Lung (tissue), 12 donors: Measurements from ENCODE around the gene KIAA0930. TPM values are rescaled to one million over a fixed set of nuclear protein-coding genes. Genes with fewer than 3 reads are reported as not detected.
"Not testable (repeated sequence)": the region's sequence is repeated elsewhere in the genome, so short reads cannot be mapped to it uniquely, and the experiment has no call there.

Source experiments
- ATAC-seq: fragments of 200-7000 bp; cut with Tn5 transposase; one replicate; pipeline ENCODE4 v1.9.1; 2020; ENCODE audit warnings: moderate number of reproducible peaks; ENCODE audit not compliant: insufficient read depth, low FRiP score
- DNase-seq, 3 donors: peaks; one replicate each; pipeline ENCODE4 v3.0.0-alpha.2; 2013 to 2017
- H3K27ac ChIP-seq, 2 donors: one replicate each; pipeline ENCODE4 v1.5.1; 2013; ENCODE audit warnings: mild to moderate bottlenecking in 2 of 2, moderate library complexity in 2 of 2, control low read depth in 1 of 2, inconsistent platforms in 1 of 2, low read depth in 1 of 2, low read length in 1 of 2
- H3K27me3 ChIP-seq, 3 donors: one replicate each; pipeline ENCODE4 v1.5.1; 2013; ENCODE audit warnings: low read length in 2 of 3; ENCODE audit not compliant: control insufficient read depth in 3 of 3, insufficient read depth in 3 of 3
- H3K36me3 ChIP-seq, 4 donors: one replicate each; pipeline ENCODE4 v1.5.1; 2013; ENCODE audit warnings: low read length in 4 of 4, mild to moderate bottlenecking in 1 of 4, moderate library complexity in 1 of 4; ENCODE audit not compliant: control insufficient read depth in 4 of 4, insufficient read depth in 4 of 4
- H3K4me1 ChIP-seq, 5 donors: one replicate each; pipeline ENCODE4 v1.5.1; 2013; ENCODE audit warnings: low read length in 5 of 5, mild to moderate bottlenecking in 2 of 5, moderate library complexity in 1 of 5; ENCODE audit not compliant: control insufficient read depth in 5 of 5, insufficient read depth in 5 of 5
- H3K4me3 ChIP-seq: one replicate; pipeline ENCODE4 v1.5.1; 2013; ENCODE audit warnings: mild to moderate bottlenecking, control low read depth, moderate library complexity
- H3K9ac ChIP-seq, 2 donors: one replicate each; pipeline ENCODE4 v1.5.1; 2013; ENCODE audit warnings: low read length in 2 of 2, control low read depth in 1 of 2; ENCODE audit not compliant: insufficient read depth in 1 of 2
- H3K9me3 ChIP-seq, 4 donors: one replicate each; pipeline ENCODE4 v1.5.1; 2013; ENCODE audit warnings: low read length in 3 of 4, mild to moderate bottlenecking in 1 of 4, moderate library complexity in 1 of 4; ENCODE audit not compliant: control insufficient read depth in 4 of 4, insufficient read depth in 3 of 4
- WGBS, 2 donors: extraction: QIAGEN DNeasy Blood & Tissue Kit; methylation state at CpG; one replicate each; pipeline ENCODE4 v1.1.7; 2013; 5-methylcytosine and 5-hydroxymethylcytosine counted together
- polyA plus RNA-seq, 2 donors: library from polyadenylated mRNA; stranded (reverse); fragments of 200-250 nt; gene quantifications; one replicate each; pipeline ENCODE4 v1.2.1, GENCODE V29; 2013
- total RNA-seq, 2 donors: library from RNA; depleted of rRNA in 1 of 2; stranded (reverse); fragments of >200 nt in 1 of 2; gene quantifications; one replicate each; pipeline ENCODE4 v1.2.1, GENCODE V29; 2014 to 2021
- TF ChIP-seq, protein P1 (sequence below): IDR thresholded peaks from 2 replicates; pipeline ENCODE4 v1.5.1; 2012; ENCODE audit warnings: mild to moderate bottlenecking; ENCODE audit errors: control extremely low read depth, extremely low read depth
- donor health status: control.
- donor health status: control.
- donor health status: Bipolar disorder and iron deficiency.
- donor health status: healthy.
- donor health status: DM: yes; HTN: yes; CAD: no.

KIAA0930 gene
- total and polyA plus RNA-seq, 4 donors = 25.9 to 67.3 (median 57.3) TPM

GRCh38 chr22:45262931-45263462, 22.3 kb upstream of the KIAA0930 start:
- 69 to 77% methylated on average over 14 of the region's 14 CpGs for WGBS, 2 donors
- H3K9ac ChIP-seq = no peak overlapping the region
- no peak overlapping the region for H3K27ac ChIP-seq
- H3K4me1 ChIP-seq = peaks cover 0 to 5% (median 0%) of the 10 kb centered on the region in 5 donors
- TF ChIP-seq, protein P1, sequence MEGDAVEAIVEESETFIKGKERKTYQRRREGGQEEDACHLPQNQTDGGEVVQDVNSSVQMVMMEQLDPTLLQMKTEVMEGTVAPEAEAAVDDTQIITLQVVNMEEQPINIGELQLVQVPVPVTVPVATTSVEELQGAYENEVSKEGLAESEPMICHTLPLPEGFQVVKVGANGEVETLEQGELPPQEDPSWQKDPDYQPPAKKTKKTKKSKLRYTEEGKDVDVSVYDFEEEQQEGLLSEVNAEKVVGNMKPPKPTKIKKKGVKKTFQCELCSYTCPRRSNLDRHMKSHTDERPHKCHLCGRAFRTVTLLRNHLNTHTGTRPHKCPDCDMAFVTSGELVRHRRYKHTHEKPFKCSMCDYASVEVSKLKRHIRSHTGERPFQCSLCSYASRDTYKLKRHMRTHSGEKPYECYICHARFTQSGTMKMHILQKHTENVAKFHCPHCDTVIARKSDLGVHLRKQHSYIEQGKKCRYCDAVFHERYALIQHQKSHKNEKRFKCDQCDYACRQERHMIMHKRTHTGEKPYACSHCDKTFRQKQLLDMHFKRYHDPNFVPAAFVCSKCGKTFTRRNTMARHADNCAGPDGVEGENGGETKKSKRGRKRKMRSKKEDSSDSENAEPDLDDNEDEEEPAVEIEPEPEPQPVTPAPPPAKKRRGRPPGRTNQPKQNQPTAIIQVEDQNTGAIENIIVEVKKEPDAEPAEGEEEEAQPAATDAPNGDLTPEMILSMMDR = no peak
- no peaks in the 10 kb centered on the region for H3K36me3 ChIP-seq
- DNase-seq (no peak), ATAC-seq (no peak)
- no peaks in the 10 kb centered on the region for H3K9me3 ChIP-seq
- H3K4me3 ChIP-seq = no peak overlapping the region
- no peaks in the 10 kb centered on the region for H3K27me3 ChIP-seq

DNA sequence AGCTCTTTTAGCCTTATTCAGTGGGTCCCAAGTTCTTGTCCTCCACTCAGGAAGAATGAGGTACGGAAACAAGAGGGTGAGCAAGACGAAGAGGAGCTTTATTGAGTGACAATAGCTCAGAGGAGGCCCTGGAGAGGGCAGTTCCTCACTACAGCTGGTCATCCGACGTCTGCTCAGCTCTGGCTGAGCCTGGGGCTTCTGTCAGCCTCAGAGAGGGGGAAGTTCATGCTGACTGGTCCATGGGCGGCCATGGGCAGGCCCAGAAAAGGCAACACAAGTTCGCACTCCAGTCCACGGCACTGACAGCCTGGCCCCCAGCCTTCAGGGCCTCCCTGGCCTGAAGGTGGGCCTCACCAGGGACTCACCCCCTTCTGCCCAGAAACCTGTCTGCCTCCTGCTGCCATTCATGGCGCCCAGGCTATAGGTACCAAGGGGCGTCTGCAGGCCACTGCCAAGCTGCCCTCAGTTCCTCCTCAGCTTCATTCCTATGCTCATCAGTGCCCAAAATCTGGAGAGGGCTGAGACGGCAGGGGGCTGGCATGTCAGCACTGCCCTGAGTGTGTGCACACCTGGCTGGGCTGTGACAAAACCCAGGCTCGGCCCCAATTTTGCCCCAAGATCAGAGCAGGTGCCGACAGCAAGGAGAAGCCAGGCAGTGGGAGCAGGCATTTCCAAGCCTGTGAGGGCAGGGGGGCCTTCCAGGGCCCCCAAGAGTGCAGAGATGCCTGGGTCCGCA, 21.7 kb upstream of the KIAA0930 start:
- ATAC-seq (no peak), DNase-seq (no peak)

GRCh38 chr22:45261407-45262088, 20.9 kb upstream of the KIAA0930 start:
- Histone ChIP-seq H3K9ac (no peak overlapping the region), H3K27me3 (no peaks in the 10 kb centered on the region), H3K36me3 (no peaks in the 10 kb centered on the region), H3K4me1 (peaks cover 0 to 5% (median 0%) of the 10 kb centered on the region in 5 donors), H3K4me3 (no peak overlapping the region), H3K27ac (no peak overlapping the region), H3K9me3 (no peaks in the 10 kb centered on the region)
- TF ChIP-seq, protein P1 = no peak
- DNase-seq (no peak), ATAC-seq (no peak)
- 88 to 93% methylated on average over 20 of the region's 20 CpGs for WGBS, 2 donors

More for the DNA sequence above, 21.7 kb upstream of the KIAA0930 start:
- H3K36me3 ChIP-seq = no peaks in the 10 kb centered on the region
- H3K27me3 ChIP-seq = no peaks in the 10 kb centered on the region
- H3K4me1 ChIP-seq = peaks cover 0 to 5% (median 0%) of the 10 kb centered on the region in 5 donors
- TF ChIP-seq, protein P1 = no peak
- WGBS, 2 donors = 69 to 78% methylated on average over 13 of the region's 13 CpGs
- H3K9ac ChIP-seq = no peak overlapping the region
- no peak overlapping the region for H3K27ac ChIP-seq
- no peak overlapping the region for H3K4me3 ChIP-seq
- H3K9me3 ChIP-seq = no peaks in the 10 kb centered on the region

DNA sequence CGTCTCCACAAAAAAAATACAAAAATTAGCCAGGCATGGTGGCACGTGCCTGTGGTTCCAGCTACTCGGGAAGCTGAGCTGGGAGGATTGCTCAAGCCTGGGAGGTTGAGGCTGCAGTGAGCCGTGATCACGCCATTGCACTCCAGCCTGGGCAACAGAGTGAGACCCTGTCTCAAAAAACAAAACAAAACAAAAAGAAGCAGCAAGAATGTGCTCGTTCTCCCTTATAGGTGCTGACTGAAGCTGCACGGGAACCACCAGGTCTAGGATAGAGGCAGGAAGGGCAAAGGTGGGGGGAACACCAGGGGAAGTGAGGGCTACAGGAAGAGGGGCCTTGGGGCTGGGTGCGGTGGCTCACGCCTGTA, 19.7 kb upstream of the KIAA0930 start:
- H3K27ac ChIP-seq, H3K27me3 ChIP-seq, H3K4me1 ChIP-seq, H3K4me3 ChIP-seq, DNase-seq, ATAC-seq, H3K36me3 ChIP-seq, H3K9ac ChIP-seq, H3K9me3 ChIP-seq: not testable (repeated sequence)
- 68 to 80% methylated on average over 7 to 9 of the region's 9 CpGs for WGBS, 2 donors
